Measurements from ENCODE around the gene PTGDS.

PTGDS gene

DNA sequence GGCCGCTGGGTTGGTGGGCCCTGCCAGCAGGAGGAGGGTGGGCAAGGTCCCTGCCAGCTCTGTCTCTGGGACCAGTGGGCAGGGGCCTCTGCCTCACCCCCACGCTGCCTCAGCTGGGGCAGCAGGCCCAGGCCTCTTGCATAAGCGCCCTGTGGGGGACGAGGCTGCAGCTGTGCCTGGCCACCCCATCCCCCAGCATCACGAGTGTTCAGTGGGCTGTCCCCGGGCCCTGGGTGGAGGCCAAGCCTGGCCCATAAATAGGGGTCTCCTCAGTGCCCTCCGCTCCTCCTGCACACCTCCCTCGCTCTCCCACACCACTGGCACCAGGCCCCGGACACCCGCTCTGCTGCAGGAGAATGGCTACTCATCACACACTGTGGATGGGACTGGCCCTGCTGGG lies at the start of gene PTGDS:
TSS of gene PTGDS (plus strand) at position 282 of the 400 bp plus-strand sequence. CDS start at position 357, 75 bp downstream.
- DNase-seq, result no peak

DNA sequence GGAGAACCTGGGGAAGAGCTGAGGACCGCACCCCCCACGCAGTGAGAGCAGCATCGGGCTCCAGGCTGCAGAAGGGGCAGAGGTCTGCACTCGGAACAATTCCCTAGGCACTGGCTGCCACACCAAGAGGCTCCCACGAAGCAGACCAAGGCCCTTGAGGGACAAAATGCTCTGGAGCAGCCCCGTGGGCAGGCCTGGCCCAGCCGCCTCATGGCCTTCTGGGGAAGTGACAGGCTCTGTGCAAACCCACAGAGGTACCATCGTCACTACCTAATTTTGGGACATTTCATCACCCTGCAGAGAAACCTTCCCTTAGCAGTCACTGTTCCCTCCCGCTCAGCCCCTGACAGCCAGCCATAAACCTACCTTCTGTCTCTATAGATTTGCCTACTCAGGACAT lies 48.7 kb upstream of the PTGDS start:
- no peak for DNase-seq

DNA sequence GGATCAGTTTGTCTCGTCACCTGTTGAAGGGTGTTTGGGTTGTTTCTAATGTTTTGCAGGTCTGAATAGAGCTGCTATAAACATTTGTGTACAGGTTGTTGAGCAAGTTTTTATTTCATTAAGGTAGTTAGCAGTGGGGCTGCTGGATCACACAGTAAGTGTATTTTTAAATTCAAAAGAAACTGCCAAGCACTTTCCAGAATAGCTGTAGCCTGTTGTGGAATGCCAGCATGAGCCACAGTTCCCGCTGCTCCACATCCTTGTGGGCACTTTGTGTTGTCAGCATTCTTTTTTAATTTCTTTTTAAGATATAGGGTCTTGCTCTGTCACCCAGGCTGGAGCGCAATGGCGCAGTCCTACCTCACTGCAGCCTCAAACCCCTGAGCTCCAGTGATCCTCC lies 47.3 kb upstream of the PTGDS start:
- no peak for DNase-seq

DNA sequence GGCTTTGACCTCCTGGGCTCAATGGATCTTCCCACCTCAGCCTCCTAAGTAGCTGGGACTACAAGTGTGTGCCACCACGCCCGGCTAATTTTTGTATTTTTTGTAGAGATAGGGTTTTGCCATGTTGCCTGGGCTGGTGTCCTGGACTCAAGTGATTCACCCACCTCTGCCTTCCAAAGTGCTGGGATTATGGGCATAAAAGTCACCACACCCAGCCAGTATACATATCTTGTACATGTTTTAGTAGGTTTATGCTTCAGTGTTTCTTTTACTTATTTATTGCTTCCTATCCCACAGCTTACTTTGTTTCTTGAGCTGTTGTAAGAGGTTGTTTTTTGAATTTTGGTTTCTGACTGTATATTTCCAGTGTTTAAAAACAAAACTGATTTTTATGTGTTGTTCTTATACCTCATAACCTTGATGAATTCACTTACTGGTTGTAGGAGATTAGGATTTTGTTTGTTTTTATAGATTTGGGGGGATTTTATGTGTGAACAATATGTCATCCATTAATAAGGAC lies 45.6 kb upstream of the PTGDS start:
- no peak for DNase-seq

DNA sequence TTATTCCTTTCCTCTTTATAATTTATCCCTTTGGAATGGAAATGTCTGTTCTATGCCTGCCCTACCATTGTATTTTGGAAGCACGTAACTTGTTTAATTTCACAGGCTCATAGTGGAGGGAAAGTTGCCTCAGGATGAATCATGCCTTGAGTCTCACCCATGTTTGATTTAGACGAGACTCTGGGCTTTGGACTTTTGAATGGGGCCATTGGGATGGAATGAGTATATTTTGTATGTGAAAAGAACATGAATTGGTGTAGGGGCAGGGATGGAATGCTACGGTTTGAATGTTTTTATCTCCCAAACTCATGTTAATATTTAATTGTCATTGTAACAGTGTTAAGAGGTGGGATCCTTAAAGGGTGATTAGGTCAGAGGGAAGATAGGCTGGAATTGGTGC lies 43.0 kb upstream of the PTGDS start:
- no peak for DNase-seq

DNA sequence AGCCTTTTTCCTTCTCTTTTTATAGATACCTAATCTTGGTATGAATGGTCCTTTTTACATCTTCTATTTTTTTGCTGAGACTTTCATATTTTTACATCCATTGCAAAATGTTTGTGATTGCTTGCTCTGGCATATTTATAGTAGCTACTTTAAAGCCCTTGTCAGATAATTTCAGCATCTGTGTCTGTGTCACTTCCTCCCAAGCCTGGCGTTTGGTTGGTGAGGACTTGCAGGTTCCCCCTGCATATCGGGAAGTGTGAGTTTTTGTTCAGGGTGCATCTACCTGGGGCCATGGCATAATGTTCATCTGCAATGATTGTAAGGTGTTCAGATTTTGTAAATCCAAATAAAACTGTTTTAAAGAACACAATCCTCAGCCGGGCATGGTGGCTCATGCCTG lies 41.7 kb upstream of the PTGDS start:
- DNase-seq, result no peak

DNA sequence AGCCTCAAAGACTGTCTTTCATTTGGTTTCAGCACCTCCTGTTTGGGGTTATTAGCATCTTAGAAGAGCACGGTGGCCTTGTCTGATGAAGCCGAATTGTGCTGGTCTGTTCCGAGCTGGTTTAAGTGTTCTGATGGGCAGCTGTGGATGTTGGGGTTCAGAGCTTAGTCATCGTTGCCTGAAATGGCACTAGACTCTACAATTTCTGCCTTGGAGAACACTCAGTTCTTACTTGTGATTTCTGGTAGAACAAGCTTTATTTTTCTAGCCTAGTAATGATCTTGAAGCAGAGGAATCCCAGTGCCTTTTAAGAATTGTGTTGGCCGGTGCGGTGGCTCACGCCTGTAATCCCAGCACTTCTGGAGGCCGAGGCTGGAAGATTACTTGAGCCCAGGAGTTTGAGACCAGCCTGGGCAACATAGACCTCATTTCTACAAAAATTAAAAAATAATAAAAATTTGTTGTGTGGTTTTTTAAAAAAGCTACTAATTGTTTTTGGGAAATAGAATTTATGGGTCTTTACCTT lies 40.6 kb upstream of the PTGDS start:
- DNase-seq, result no peak

DNA sequence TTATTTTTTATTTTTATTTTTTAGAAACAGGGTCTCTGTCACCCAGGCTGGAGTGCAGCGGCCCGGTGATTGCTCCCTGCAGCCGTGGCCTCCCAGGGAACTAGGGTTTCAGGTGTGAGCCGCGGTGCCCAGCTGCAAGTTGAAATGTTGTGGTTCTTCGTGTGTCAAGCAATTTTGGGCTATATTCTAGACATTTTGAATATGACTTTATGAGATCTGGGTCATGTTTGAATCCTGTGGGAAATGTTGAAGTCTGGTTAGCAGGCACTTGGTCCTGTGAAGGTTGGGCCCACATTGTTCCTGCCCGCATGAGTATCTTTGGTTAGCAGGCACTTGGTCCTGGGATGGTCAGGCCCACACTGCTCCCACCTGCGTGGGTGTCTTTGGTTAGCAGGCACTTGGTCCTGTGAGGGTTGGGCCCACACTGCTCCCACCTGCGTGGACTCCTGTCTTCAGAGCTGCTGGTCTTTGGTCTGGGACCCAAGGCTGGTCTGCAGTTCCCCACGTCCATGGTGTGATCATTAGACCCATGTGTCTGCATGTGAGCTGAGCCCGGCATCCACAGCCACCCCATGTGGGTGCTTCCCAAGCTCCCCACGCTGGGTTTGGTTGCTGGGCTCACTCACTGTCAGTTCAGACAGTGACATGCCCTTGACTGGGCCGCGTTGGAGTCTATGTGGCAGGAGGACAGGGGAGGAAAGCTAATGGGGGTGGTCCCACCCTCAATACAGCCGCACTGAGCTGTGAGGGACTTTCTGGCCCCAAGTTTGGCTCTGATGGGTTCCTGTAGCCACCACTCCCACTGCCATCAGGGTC lies 39.9 kb upstream of the PTGDS start:
- DNase-seq, result no peak

DNA sequence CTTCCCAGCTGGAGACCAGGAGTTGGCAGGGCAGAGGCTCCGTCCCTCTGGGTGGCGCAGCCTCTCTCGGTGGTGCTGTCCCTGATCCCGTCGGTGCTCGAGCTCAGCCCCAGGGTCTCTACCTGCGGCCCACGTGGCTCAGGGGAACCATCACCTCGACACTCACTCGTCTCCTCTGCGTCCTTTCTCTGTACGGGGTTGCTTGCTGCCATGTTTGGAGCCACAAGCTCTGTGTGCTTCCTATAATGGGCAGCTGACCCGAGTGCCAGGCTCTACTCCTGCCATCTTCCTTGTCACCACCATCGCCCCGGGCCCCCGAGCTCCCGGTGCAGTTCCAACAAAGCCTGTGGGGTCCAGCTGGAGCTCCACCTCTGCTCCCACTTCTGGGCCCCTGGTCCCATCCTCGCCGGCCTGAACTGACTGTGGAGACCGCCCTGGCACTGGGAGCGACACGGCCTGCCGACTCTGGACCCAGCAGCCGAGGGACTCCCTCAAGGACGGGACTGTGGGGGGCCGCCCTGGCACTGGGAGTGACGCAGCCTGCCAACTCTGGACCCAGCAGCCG lies 37.8 kb upstream of the PTGDS start:
- no peak for DNase-seq

DNA sequence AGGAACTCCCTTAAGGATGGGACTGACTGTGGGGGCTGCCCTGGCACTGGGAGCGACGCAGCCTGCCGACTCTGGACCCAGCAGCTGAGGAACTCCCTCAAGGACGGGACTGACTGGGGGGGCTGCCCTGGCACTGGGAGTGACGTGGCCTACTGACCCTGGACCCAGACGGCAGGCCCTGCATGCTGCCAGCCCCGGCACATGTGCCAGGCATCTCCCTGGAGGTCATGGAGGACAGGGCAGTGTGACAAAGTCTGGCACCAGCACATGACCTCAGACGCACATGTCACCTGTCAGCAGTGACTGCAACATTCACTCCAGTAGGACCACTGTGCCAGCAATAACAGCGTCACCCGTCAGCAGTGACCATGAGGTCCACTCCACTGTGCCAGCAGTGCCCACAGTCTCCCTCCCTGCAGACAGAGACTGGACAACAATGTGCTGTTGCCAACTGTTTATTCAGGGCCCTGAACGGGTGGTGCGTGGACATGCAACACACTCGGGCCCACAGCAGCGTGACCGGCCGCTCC lies 37.2 kb upstream of the PTGDS start:
- no peak for DNase-seq

DNA sequence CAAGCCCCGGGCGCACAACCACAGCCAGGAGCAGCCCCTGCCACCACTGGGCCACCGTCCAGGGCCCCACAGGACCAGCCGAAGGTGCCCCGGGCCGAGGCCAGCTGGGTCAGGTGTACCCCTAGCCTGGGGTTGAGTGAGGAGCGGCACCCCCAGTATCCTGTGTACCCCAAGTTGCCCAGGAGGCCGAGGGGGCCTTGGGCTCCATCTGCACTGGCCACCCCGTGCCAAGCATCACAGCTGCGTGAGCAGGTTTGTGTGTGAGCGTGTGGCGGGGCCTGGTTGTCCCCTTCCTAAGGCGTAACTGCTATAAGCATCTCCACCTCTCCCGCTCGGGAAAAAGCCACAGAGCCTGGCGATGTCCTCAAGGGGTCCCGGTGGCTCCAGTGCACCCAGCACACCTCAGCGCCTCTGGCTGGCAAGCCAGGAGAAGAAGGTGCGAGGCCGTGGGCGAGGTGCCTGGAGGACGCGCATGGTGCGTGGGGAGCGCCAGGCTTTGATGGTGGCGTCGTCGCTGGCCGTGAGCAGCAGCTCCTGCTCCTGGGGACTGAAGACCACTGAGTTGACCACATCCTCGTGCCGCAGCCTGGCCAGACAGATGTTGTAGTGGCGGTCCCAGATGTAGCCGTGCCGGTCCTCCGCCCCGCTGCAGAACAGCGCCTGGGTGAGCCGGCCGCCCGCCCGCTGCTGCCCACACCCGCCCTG lies 36.6 kb upstream of the PTGDS start:
- no peak for DNase-seq

DNA sequence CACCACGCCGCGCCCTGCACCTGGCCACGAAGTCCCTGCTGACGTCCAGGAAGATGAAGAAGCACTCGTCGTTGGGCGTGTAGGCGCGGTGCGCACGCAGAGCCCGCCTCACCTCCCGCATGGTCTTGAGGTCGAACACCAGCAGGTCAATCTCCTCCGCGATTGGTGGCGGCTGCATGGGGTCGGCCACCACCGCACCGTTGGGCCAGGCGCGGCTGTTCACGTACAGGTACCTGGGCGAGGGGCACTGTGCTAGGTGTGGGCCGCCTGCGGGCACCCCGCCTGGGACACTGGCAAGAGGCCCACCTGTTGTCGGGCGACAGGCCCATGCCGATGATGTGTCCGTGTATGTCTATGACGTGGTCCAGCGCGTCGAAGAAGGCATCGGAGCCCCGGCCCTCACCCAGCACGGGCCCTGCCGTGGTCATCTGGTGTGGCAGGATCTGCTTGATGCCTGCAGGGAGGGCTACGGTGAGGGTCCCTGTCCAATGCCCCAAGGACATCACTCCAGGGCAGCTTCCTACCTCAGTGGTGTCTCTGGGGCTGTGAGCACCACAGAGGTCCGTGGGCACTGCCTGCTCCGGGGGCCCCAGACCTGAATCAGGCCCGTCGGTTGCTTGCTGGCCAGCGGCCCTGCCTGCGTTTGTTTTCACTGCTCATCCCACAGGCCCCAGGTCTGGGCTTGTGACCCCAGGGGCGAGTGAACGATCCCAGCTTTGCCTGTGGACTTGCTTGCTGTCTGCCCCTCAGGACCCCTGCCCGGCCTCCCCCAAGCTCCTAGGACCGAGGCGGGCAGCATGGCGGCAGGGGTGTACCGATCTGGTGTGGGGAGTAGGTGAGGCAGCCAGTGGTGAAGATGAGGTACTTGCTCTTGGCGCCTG lies 35.8 kb upstream of the PTGDS start:
- no peak for DNase-seq

DNA sequence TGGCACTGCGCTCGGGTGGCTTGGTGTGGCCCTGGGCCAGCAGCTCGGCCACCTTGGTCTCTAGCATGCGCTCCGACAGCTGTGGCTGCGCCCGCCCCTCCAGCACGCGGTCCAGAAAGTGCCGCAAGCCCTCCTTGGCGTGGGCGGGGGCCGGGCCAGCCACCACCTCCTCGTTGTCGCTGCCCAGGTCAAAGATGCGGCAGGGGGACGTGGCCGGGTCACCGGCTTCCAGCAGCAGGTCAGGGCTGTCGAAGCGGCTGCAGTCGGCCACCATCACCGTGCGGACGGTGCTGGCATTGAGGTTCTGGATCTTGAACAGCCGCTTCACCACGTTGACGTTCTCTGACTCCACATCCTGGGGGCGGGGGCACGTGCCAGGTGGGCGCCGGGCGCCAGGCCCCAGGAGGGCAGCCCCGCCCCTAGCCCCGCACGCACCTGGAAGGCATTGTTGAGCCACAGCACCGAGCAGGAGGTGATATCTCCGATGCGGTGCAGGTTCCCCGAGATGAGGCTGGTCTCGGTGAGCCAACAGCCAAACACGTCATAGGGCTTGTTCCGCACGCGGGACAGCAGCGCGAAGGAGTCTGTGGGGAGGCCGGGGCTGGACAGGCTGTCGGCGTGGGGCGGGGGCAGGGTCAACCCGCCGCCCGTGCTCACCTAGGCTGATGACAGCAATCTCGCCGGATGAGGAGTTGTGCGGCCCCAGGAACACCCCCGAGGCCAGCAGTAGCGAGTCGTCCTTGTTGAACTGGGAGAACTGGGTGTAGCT lies 35.0 kb upstream of the PTGDS start:
- no peak for DNase-seq

DNA sequence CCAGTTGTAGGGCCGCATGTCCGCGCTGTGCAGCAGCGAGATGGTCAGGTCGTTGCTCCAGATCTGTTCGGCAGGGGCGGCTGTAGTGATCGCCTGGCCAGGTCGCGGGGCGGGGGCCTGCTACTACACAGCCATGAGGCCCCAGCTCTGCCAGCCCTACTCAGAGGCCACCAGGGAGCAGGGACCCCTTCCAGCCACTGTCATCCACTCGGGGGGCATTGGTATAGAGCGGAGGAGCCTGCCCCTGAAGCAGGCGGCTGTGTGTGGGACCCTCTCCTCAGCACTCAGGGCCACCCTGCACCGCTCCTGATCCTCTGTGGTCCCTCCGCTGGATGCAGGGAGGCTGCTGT lies 34.4 kb upstream of the PTGDS start:
- no peak for DNase-seq

DNA sequence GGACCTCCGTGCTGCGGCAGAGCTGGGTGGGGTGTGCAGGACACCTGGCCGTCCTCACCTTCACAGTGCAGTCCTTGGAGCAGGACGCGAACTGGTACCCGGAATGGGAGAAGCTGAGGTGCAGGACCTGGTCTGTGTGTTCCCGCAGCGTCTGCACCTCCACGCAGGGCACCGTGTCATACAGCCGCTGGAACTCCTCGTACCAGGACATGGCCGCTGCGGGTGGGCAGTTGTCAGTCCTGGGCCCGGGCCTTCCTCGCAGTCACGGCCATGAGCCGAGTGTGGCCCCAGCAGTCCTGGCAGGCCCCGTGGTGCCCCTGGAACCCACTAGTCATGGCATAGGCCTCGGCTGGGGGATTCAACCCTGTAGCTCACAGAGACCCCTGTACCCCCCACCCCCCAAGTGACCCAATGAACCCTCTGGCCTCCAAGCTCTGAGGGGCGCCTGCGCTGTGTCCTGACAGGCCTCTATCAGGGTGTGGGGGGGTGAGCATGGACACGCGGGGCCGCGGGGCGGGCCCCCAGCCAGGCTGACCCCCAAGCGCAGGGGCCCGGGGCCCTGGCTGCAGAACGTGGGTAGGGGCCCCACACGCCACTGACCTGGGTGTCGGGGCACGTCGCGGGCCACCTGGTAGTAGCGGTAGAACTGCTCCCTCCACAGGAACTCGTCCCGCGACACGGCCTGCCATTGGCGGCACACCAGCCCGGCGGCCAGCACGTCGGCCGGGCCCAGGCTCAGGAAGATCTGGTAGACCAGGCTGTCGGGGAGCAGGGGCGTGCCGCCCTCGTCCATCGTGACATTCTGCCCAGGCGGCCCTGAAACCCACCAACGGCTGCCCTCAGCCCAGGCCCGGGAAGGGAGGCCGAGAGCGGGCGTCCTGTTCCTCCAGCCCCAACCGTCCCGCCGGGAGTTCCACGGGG lies 33.8 kb upstream of the PTGDS start:
- peak in 1 of 2 donors; percentile 43 for DNase-seq

DNA sequence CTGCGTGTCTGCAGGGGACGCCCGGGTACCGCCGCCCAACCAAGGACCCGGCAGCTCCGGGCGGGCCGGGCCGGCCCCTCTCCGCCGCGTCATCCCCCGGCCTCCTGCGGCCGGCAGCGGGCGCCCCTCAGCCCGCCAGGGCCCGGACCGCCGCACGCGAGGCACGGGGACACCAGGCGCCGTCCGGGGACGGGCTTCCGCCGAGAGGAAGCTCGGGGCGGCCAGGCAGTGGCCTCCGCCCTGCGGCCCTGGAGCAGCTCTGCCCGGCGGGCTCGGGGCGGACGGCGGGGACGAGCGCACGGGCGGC lies 33.1 kb upstream of the PTGDS start:
- DNase-seq, result no peak

DNA sequence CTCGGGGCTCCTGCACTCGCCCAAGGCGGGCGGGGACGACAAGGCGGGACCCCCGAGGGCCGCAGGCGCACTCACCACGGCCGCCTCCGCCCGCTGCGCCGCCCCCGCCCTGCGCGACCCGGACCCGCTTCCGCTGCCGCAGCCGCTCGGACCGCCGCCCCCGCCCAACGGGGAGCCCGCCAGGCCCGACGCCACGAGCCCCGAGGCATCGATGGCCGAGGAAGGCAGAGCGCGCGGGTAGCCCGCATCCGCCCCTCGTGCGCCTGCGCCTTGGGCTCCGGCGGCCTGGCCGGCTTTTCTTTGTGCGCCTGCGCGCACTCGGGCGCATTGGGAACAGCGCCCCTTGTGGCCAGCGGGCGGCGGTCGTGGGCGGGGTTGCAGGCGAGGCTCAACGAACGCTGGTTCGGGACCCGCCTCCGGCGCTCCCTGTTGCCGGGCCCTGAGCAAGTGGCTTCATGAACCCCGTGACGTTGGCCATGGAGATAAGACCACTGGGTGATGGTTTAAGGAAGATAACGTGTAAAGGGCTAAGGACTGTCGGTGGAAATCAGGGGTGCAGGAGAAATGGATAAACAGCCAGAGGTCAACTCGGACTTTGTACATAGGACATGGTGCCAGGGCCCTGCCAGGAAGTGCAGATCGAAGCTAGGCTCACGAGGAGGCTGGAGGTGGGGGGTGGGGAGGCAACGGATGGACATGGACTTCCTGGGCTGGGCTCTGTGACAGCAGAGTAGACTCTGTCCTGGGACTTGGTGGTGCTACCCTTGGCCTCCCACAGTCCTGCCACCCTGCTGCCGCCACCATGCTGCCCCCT lies 32.6 kb upstream of the PTGDS start, which contains the start of the genes C8G and FBXW5:
TSS of gene C8G (plus strand) at position 725 of the 814 bp plus-strand sequence. CDS start at position 803, 78 bp downstream.
TSS of gene FBXW5 (minus strand) at position 220 of the 814 bp plus-strand sequence. CDS start 655 bp downstream, outside the sequence.
- peak; percentile 95 to 98 for DNase-seq

DNA sequence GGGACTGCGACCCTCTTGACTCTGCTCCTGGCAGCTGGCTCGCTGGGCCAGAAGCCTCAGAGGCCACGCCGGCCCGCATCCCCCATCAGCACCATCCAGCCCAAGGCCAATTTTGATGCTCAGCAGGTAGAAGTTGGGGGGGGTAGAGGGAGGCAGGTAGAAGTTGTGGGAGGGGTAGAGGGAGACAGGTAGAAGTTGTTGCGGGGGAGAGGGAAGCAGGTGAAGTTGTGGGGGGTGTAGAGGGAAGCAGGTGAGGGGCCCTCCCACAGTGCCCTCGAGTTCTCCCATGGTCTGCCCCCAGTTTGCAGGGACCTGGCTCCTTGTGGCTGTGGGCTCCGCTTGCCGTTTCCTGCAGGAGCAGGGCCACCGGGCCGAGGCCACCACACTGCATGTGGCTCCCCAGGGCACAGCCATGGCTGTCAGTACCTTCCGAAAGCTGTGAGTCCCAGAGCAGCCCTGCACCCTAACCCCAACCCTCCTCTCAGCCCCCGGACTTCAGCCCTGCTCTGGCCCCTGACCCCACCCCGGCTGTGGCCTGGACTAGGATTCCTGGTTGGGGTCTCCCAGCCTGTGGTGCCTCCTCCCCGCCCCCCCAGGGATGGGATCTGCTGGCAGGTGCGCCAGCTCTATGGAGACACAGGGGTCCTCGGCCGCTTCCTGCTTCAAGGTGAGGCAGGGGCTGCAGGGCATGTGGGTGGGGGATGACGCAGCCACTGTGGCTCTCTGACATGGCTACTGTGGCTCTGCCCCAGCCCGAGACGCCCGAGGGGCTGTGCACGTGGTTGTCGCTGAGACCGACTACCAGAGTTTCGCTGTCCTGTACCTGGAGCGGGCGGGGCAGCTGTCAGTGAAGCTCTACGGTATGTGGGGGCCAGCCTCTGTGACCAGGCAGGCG lies 31.7 kb upstream of the PTGDS start:
- DNase-seq, result no peak
